GM18498 (cell line): ENCODE measurements around the gene DENND4C.
"Not testable (repeated sequence)": the region's sequence is repeated elsewhere in the genome, so short reads cannot be mapped to it uniquely, and the experiment has no call there.

Source experiments
- ATAC-seq: cut with Tn5 transposase; IDR thresholded peaks from one replicate; pipeline ENCODE4 v1.9.1; 2021; ENCODE audit warnings: mild to moderate bottlenecking, moderate library complexity; ENCODE audit not compliant: unreplicated experiment

DENND4C gene

GRCh38 chr9:19223724-19224123, 6.8 kb upstream of the DENND4C start:
- ATAC-seq: no peak

GRCh38 chr9:19224563-19224962, 5.9 kb upstream of the DENND4C start:
- no peak for ATAC-seq

GRCh38 chr9:19229595-19230354, 718 bp upstream of the DENND4C start:
- peak; percentile 62 for ATAC-seq

- ATAC-seq: peak; percentile 9
These were observed 822 bp downstream of the DENND4C start for GRCh38 chr9:19231126-19231903.

GRCh38 chr9:19231904-19232822, 1.7 kb downstream of the DENND4C start:
- no peak for ATAC-seq

- peak; percentile 9 for ATAC-seq
These were observed 2.3 kb downstream of the DENND4C start for GRCh38 chr9:19232823-19233194.

- ATAC-seq: no peak
These were observed 2.9 kb downstream of the DENND4C start for GRCh38 chr9:19233344-19233743.

GRCh38 chr9:19239955-19240354, 9.5 kb downstream of the DENND4C start:
- ATAC-seq: no peak

GRCh38 chr9:19241728-19242127, 11.2 kb downstream of the DENND4C start:
- no peak for ATAC-seq

- no peak for ATAC-seq
These were observed 13.0 kb downstream of the DENND4C start for GRCh38 chr9:19243366-19244033.

GRCh38 chr9:19246891-19247290, 16.4 kb downstream of the DENND4C start:
- no peak for ATAC-seq

- ATAC-seq: no peak
These were observed 16.9 kb downstream of the DENND4C start for GRCh38 chr9:19247420-19247819.

GRCh38 chr9:19250346-19250745, 19.9 kb downstream of the DENND4C start:
- ATAC-seq: not testable (repeated sequence)

GRCh38 chr9:19251203-19251602, 20.7 kb downstream of the DENND4C start:
- ATAC-seq: not testable (repeated sequence)

- not testable (repeated sequence) for ATAC-seq
These were observed 21.1 kb downstream of the DENND4C start for GRCh38 chr9:19251622-19252021.

GRCh38 chr9:19252174-19252884, 21.8 kb downstream of the DENND4C start:
- ATAC-seq: no peak

GRCh38 chr9:19252885-19253219, 22.4 kb downstream of the DENND4C start:
- ATAC-seq: no peak

- ATAC-seq: no peak
These were observed 24.6 kb downstream of the DENND4C start for GRCh38 chr9:19255112-19255511.

GRCh38 chr9:19255821-19256220, 25.3 kb downstream of the DENND4C start:
- ATAC-seq: no peak

GRCh38 chr9:19259665-19260255, 29.3 kb downstream of the DENND4C start:
- not testable (repeated sequence) for ATAC-seq
